Activated CD8-positive, alpha-beta T cell treated with anti-CD3 and anti-CD28 coated beads for 36 hours (primary cell): Measurements from ENCODE around the gene CARS2. TPM values are rescaled to one million over a fixed set of nuclear protein-coding genes. Genes with fewer than 3 reads are reported as not detected.
"Not testable (repeated sequence)": the region's sequence is repeated elsewhere in the genome, so short reads cannot be mapped to it uniquely, and the experiment has no call there.

Experiments
- ATAC-seq: fragments of 200-7000 bp; cut with Tn5 transposase; one replicate; pipeline ENCODE4 v1.10.0; 2021; ENCODE audit warnings: mild to moderate bottlenecking, moderate library complexity
- CTCF ChIA-PET: fragments of 350-600 bp; sonication (Branson Sonifier 250); formaldehyde crosslinking; loops from one replicate; lab custom pipeline; 2021; ENCODE audit warnings: antibody characterized with exemption; lab: Charles Lee
- POLR2A ChIA-PET: fragments of 350-600 bp; sonication (Branson Sonifier 250); formaldehyde crosslinking; loops from one replicate; lab custom pipeline; 2021; ENCODE audit warnings: antibody characterized with exemption; lab: Charles Lee
- DNase-seq: peaks from one replicate; pipeline ENCODE4 v3.0.0-alpha.2; 2020
- H3K27ac Mint-ChIP-seq: one replicate; pipeline ENCODE4 v1.8.0; 2021; ENCODE audit warnings: mild to moderate bottlenecking, mixed read lengths
- H3K27me3 Mint-ChIP-seq: one replicate; pipeline ENCODE4 v1.8.0; 2021; ENCODE audit warnings: mixed read lengths
- H3K36me3 Mint-ChIP-seq: one replicate; pipeline ENCODE4 v1.8.0; 2021; ENCODE audit warnings: low read depth, mixed read lengths
- H3K4me1 Mint-ChIP-seq: one replicate; pipeline ENCODE4 v1.8.0; 2021; ENCODE audit warnings: low read depth, mixed read lengths
- H3K4me3 Mint-ChIP-seq: one replicate; pipeline ENCODE4 v1.8.0; 2021; ENCODE audit warnings: mild to moderate bottlenecking, moderate library complexity, mixed read lengths
- H3K9me3 Mint-ChIP-seq: one replicate; pipeline ENCODE4 v1.8.0; 2021; ENCODE audit warnings: mixed read lengths
- CTCF ChIP-seq: fragments of 200-600 bp; IDR thresholded peaks from one replicate; pipeline ENCODE4 v1.8.0; 2022; ENCODE audit warnings: antibody characterized with exemption, mild to moderate bottlenecking
- intact Hi-C: fragments of 100-400 bp; cut with micrococcal nuclease; formaldehyde crosslinking; loops from one replicate; pipeline ENCODE4 v1.10.0; 2022
- total RNA-seq, 2 experiments: library from RNA; stranded (reverse); gene quantifications; one replicate each; pipeline ENCODE4 v1.2.3, GENCODE V29; 2021

Gene CARS2
- total RNA-seq, 2 experiments from 2014 or later: 60.7 to 63.0 TPM

DNA sequence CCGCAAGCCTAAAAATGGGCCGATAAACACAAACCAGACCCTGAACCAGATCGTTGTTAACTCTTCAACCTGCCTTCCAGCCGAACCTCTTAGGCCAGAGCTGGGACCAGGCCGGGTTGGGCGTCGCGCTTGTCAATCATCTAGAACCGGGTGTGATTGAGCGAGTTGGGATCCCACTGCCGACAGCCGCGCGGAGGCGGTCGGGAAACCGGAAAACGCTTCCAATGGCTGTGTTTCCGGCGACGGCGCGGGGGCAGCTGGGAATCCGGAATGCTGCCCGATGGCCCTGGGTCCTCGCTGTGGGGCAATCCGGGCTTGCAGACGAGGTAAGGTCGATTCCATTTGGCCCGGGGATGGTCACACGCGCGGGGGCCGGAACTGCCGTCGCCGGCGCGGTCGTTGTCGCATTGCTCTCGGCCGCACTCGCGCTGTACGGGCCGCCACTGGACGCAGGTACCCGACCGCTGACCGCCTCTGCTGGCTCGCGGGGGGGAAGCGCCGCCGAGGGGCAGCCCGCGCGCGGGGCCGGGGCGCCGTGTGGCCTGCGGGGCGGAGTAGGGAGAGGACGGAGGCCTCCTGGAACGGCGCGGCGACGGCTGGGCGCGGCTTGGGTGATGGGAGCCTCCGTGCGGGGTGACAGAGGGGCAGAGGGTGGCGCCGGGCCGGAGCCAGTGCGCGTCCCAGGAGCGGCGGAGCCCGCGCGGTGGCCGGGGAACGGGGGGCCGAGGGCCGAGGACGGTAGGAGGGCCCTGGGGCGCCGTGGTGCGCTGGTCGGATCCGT is 90.4 kb downstream of the CARS2 start, which contains the start of gene NAXD:
Gene NAXD (plus strand): TSS at position 224 of the 781 bp plus-strand sequence. CDS start 57 bp downstream, at position 281.
- H3K9me3 Mint-ChIP-seq: peaks cover 6% of the 10 kb centered on the region
- H3K27me3 Mint-ChIP-seq: no peaks in the 10 kb centered on the region
- H3K4me1 Mint-ChIP-seq: peaks cover 44% of the 10 kb centered on the region
- ChIA-PET CTCF (interaction anchor here (1.6 to 2.4 kb wide), 2 partner anchors 22 to 160 kb away, joined by 5 to 9 read pairs; no protein-coding TSS in a partner anchor), POLR2A (interaction anchor here (0.7 to 1.4 kb wide), 5 partner anchors 11 to 163 kb away, joined by 3 read pairs; no protein-coding TSS in a partner anchor)
- H3K27ac Mint-ChIP-seq: peak within 1 kb of the TSS; percentile 96
- intact Hi-C loops: loop anchor here (5.0 kb wide), 1 partner anchor 92 kb away; the partner anchor contains the start of gene CARS2
- peak; percentile 93 for DNase-seq
- no peak for TF ChIP-seq CTCF
- peak within 1 kb of the TSS; percentile 92 for H3K4me3 Mint-ChIP-seq
- H3K36me3 Mint-ChIP-seq: peaks cover 10% of the 10 kb centered on the region
- peak; percentile 89 for ATAC-seq

DNA sequence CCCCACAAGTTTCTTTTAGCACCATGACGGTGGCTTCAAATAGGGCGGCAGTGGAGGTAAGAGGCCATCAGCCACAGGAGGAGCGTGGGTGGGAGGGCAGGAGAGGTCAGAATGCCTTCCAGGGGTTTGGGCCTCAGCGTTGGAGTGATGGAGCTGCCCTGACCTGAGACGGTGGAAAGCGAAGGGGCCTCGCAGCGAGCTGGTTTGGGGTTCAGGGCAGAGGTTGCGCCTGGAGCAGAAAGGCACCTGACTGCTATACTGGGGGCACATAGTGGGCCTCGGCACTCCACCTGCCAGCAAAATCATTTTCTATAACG is 91.0 kb downstream of the CARS2 start:
- Mint-ChIP-seq H3K36me3 (peaks cover 10% of the 10 kb centered on the region), H3K9me3 (peaks cover 6% of the 10 kb centered on the region), H3K27me3 (no peaks in the 10 kb centered on the region), H3K4me1 (peaks cover 42% of the 10 kb centered on the region), H3K27ac (peak overlapping the region; percentile 96), H3K4me3 (peak overlapping the region; percentile 92)
- ATAC-seq (no peak), DNase-seq (no peak)
- intact Hi-C loops: loop anchor here (5.0 kb wide), 1 partner anchor 92 kb away; the partner anchor contains the start of gene CARS2
- ChIA-PET POLR2A (interaction anchor here (0.5 to 1.0 kb wide), 3 partner anchors 62 to 164 kb away, joined by 3 to 5 read pairs (median 3); no protein-coding TSS in a partner anchor), CTCF (interaction anchor here (1.6 to 2.4 kb wide), 2 partner anchors 21 to 159 kb away, joined by 5 to 9 read pairs; no protein-coding TSS in a partner anchor)
- TF ChIP-seq CTCF: no peak

- no peak for TF ChIP-seq CTCF
- ChIA-PET CTCF (interaction anchor here (1.1 to 2.9 kb wide), 3 partner anchors 17 to 207 kb away, joined by 3 to 11 read pairs (median 3); no protein-coding TSS in a partner anchor), POLR2A (no interaction called here)
- no peak for ATAC-seq
- Mint-ChIP-seq H3K27me3 (no peaks in the 10 kb centered on the region), H3K9me3 (peaks cover 6% of the 10 kb centered on the region), H3K27ac (peak overlapping the region; percentile 45), H3K36me3 (peaks cover 5% of the 10 kb centered on the region), H3K4me3 (no peak overlapping the region), H3K4me1 (peaks cover 10% of the 10 kb centered on the region)
- DNase-seq: peak; percentile 38
- intact Hi-C loops: no loop called here
Observed at GRCh38 chr13:110610955-110611595, 94.8 kb downstream of the CARS2 start.

- no peak for TF ChIP-seq CTCF
- peaks cover 4% of the 10 kb centered on the region for H3K27me3 Mint-ChIP-seq
- ATAC-seq: no peak
- intact Hi-C loops: no loop called here
- no peak for DNase-seq
- H3K27ac Mint-ChIP-seq: no peak overlapping the region
- H3K9me3 Mint-ChIP-seq: no peaks in the 10 kb centered on the region
- H3K4me3 Mint-ChIP-seq: no peak overlapping the region
- POLR2A ChIA-PET: no interaction called here
- no peaks in the 10 kb centered on the region for H3K36me3 Mint-ChIP-seq
- CTCF ChIA-PET: no interaction called here
- peaks cover 5% of the 10 kb centered on the region for H3K4me1 Mint-ChIP-seq
Observed at GRCh38 chr13:110607675-110608224, 98.2 kb downstream of the CARS2 start.

GRCh38 chr13:110606281-110606680 is 99.6 kb downstream of the CARS2 start:
- CTCF ChIA-PET, H3K4me3 Mint-ChIP-seq, POLR2A ChIA-PET, DNase-seq, H3K27me3 Mint-ChIP-seq, H3K4me1 Mint-ChIP-seq, H3K9me3 Mint-ChIP-seq, H3K27ac Mint-ChIP-seq, intact Hi-C loops, H3K36me3 Mint-ChIP-seq, ATAC-seq: not testable (repeated sequence)
